ENCODE data around the gene NUCKS1.

The NUCKS1 gene

DNA sequence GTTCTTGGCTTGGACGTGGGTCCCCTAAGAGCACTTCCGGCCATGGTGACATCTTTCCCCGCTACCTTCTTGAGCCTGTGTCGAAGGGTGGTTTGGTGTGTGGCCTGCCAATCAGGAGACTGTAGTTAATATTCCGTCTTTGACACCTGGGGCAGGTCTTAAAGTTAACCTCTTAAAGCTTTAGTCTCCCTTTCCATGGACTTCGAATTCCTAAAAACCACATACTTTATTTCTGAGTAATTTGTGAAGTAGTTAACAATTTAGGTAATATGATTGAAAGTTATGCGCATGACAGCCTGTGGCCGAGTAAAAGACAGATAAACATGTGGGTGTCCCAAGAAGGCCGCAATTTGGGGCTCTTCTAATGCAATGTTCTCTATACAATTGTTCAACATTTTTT lies 35.5 kb upstream of the NUCKS1 start:
- Histone ChIP-seq H3K4me3 (ENCODE audit: low read length in 2 of 2) (no peak overlapping the region), H3K27me3 (ENCODE audit: control insufficient read depth in 1 of 2, insufficient read depth in 2 of 2, low read length in 2 of 2) (no peaks in the 10 kb centered on the region), H3K9ac (ENCODE audit: low read length in 2 of 2) (no peak overlapping the region), H3K9me3 (ENCODE audit: control insufficient read depth in 2 of 2, low read length in 2 of 2) (no peaks in the 10 kb centered on the region), H3K27ac (ENCODE audit: low read length) (no peak overlapping the region), H3K36me3 (ENCODE audit: control insufficient read depth in 2 of 2, insufficient read depth in 2 of 2, low read length in 2 of 2) (peaks cover 2 to 4% of the 10 kb centered on the region in 2 donors), H3K4me1 (ENCODE audit: control insufficient read depth, insufficient read depth, low read length) (peaks cover 8% of the 10 kb centered on the region)

DNA sequence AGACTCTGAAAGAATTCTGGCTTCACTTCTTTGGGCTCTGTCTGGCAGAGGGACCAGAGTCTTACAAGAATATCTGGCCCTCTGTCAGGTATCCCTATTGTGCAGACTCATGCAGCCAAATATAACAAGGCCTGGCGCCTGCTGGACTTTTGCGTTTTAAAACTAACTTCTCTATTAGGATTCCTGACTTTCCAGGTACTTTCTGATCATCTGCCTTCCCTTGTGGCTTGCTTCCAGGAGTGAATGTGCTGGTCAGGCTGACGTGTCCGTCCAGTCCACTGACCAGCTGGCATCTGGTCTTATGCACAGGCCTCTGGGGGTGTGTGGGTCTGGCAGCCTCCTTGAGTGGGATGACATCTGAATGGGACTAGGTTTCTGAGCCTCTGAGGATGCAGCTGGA lies 33.9 kb upstream of the NUCKS1 start:
- peaks cover 8% of the 10 kb centered on the region for H3K4me1 ChIP-seq (ENCODE audit: control insufficient read depth, insufficient read depth, low read length)
- H3K9me3 ChIP-seq (ENCODE audit: control insufficient read depth in 2 of 2, low read length in 2 of 2) = no peaks in the 10 kb centered on the region
- H3K9ac ChIP-seq (ENCODE audit: low read length in 2 of 2) = peak overlapping the region in 1 of 2 donors; percentile 58
- H3K36me3 ChIP-seq (ENCODE audit: control insufficient read depth in 2 of 2, insufficient read depth in 2 of 2, low read length in 2 of 2) = no peaks in the 10 kb centered on the region
- no peaks in the 10 kb centered on the region for H3K27me3 ChIP-seq (ENCODE audit: control insufficient read depth in 1 of 2, insufficient read depth in 2 of 2, low read length in 2 of 2)
- no peak overlapping the region for H3K4me3 ChIP-seq (ENCODE audit: low read length in 2 of 2)
- peak overlapping the region; percentile 53 for H3K27ac ChIP-seq (ENCODE audit: low read length)

DNA sequence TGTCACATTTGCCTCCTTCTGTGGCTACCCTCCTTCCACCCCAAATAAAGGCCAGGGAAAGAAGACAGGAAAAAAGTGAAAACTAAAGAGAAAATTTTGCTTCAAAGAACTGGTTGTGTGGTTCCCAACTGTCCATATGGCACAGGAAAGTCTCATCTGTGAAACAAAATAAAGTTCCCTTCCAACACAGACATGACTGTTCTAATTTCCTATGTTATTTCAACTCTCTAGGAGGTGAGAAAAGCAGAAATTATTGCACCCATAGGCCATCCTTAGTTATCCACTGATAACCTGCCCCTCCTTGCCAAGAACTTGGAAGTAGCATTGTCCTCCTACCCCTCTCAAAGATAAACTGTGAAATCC lies 33.4 kb upstream of the NUCKS1 start:
- H3K4me3 ChIP-seq (ENCODE audit: low read length in 2 of 2) = no peak overlapping the region
- H3K9ac ChIP-seq (ENCODE audit: low read length in 2 of 2) = no peak overlapping the region
- no peaks in the 10 kb centered on the region for H3K36me3 ChIP-seq (ENCODE audit: control insufficient read depth in 2 of 2, insufficient read depth in 2 of 2, low read length in 2 of 2)
- no peaks in the 10 kb centered on the region for H3K27me3 ChIP-seq (ENCODE audit: control insufficient read depth in 1 of 2, insufficient read depth in 2 of 2, low read length in 2 of 2)
- peak overlapping the region; percentile 53 for H3K27ac ChIP-seq (ENCODE audit: low read length)
- peaks cover 8% of the 10 kb centered on the region for H3K4me1 ChIP-seq (ENCODE audit: control insufficient read depth, insufficient read depth, low read length)
- no peaks in the 10 kb centered on the region for H3K9me3 ChIP-seq (ENCODE audit: control insufficient read depth in 2 of 2, low read length in 2 of 2)

DNA sequence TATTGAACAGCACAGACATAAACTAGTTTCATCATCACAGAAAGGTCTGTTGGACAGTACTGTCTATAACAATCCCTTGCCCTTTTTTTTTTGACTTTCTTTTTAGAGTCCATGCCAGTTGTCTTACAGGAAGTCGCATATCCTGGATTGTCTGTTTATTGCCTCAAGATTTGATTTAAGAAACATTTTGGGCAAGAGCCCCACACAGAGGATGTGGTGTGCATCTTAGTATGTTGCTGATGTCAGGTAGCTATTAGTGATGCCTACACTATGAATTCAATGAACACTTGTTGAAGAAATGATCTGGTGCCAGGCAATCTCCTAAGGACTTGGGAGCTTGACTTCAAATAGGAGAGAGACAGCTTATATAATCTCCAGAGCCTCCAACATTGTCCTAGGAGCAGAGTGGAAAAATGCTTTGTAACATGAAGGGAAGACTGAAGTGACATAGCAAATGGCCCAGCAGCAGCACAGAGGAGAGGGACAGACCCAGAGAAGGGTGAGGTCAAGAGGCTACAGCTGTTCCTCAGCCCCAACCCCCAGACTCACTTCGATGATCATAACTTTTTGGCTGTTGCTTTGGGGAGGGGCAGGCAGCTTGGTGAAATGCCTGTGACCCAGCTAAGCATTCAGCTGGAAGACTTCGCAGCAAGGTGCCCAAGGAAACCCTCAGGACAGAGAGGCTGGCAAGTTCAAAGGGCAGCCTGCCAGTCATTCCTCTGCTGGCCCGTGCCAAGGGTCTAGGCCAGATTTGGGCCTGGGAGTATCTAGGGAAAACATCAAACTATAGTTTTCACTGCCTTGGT lies 32.8 kb upstream of the NUCKS1 start:
- peak overlapping the region; percentile 53 for H3K27ac ChIP-seq (ENCODE audit: low read length)
- no peaks in the 10 kb centered on the region for H3K36me3 ChIP-seq (ENCODE audit: control insufficient read depth in 2 of 2, insufficient read depth in 2 of 2, low read length in 2 of 2)
- no peak overlapping the region for H3K9ac ChIP-seq (ENCODE audit: low read length in 2 of 2)
- H3K4me1 ChIP-seq (ENCODE audit: control insufficient read depth, insufficient read depth, low read length) = peaks cover 8% of the 10 kb centered on the region
- no peaks in the 10 kb centered on the region for H3K9me3 ChIP-seq (ENCODE audit: control insufficient read depth in 2 of 2, low read length in 2 of 2)
- H3K27me3 ChIP-seq (ENCODE audit: control insufficient read depth in 1 of 2, insufficient read depth in 2 of 2, low read length in 2 of 2) = no peaks in the 10 kb centered on the region
- H3K4me3 ChIP-seq (ENCODE audit: low read length in 2 of 2) = no peak overlapping the region

DNA sequence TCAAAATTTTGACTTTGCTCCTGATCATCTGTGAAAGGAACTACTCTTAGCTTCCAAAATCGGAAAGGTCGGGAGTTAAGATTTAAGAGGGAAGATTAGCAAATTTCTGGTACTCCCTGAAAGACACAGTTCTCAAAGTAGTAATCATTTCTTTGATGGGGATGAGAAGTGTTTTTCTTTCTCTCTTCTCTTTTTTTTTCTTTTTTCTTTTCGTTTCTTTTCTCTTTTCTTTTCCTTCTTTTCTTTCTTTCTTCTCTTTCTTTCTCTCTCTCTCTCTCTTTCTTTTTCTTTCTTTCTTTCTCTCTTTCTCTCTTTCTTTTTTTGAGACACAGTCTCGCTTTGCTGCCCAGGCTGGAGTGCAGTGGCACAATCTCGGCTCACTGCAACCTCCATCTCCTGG lies 30.4 kb upstream of the NUCKS1 start:
- Histone ChIP-seq H3K27ac (ENCODE audit: low read length) (no peak overlapping the region), H3K27me3 (ENCODE audit: control insufficient read depth in 1 of 2, insufficient read depth in 2 of 2, low read length in 2 of 2) (no peaks in the 10 kb centered on the region)

DNA sequence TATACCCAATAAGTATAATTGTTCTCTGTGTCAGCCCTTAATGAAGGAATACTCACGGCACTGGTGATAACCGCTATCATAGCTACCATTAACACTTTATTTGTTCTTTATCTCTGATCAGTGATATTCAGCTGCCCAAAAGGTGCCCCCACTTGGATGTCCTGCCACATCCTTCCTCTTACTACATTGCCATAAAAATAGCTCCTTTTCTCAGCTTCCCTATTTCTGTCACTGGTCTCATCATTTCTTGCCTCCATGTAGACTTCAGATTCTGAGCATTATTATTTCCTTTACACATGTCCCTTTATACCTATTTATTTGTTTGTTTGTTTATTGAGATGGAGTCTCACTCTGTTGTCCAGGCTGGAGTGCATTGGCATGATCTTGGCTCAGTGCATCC lies 28.0 kb upstream of the NUCKS1 start:
- Histone ChIP-seq H3K9ac (ENCODE audit: low read length in 2 of 2) (no peak overlapping the region), H3K9me3 (ENCODE audit: control insufficient read depth in 2 of 2, low read length in 2 of 2) (no peaks in the 10 kb centered on the region), H3K4me1 (ENCODE audit: control insufficient read depth, insufficient read depth, low read length) (peaks cover 6% of the 10 kb centered on the region), H3K4me3 (ENCODE audit: low read length in 2 of 2) (no peak overlapping the region), H3K36me3 (ENCODE audit: control insufficient read depth in 2 of 2, insufficient read depth in 2 of 2, low read length in 2 of 2) (no peaks in the 10 kb centered on the region), H3K27ac (ENCODE audit: low read length) (no peak overlapping the region), H3K27me3 (ENCODE audit: control insufficient read depth in 1 of 2, insufficient read depth in 2 of 2, low read length in 2 of 2) (no peaks in the 10 kb centered on the region)

More for the DNA sequence above, 30.4 kb upstream of the NUCKS1 start:
- Histone ChIP-seq H3K9me3 (ENCODE audit: control insufficient read depth in 2 of 2, low read length in 2 of 2) (no peaks in the 10 kb centered on the region), H3K4me3 (ENCODE audit: low read length in 2 of 2) (no peak overlapping the region), H3K9ac (ENCODE audit: low read length in 2 of 2) (no peak overlapping the region), H3K4me1 (ENCODE audit: control insufficient read depth, insufficient read depth, low read length) (peaks cover 10% of the 10 kb centered on the region), H3K36me3 (ENCODE audit: control insufficient read depth in 2 of 2, insufficient read depth in 2 of 2, low read length in 2 of 2) (no peaks in the 10 kb centered on the region)

DNA sequence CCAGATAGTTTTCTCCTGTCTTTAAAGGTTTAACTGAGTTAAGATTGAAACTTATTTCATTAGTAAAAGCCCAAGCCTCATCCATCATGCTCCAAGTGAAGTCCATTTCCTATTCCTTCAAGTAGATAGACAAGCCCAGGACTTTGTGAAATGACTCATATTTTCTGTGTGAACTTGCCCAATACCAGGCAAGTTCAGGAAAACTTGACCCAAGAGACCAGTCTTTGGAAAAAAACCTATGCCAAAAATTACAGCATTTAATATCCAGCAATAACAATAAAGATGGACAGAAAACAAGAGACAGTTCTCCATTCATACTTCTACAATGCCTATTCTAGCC lies 25.7 kb upstream of the NUCKS1 start:
- no peak overlapping the region for H3K27ac ChIP-seq (ENCODE audit: low read length)
- no peaks in the 10 kb centered on the region for H3K9me3 ChIP-seq (ENCODE audit: control insufficient read depth in 2 of 2, low read length in 2 of 2)
- peak overlapping the region; percentile 93 to 96 for H3K4me3 ChIP-seq (ENCODE audit: low read length in 2 of 2)
- no peaks in the 10 kb centered on the region for H3K27me3 ChIP-seq (ENCODE audit: control insufficient read depth in 1 of 2, insufficient read depth in 2 of 2, low read length in 2 of 2)
- H3K9ac ChIP-seq (ENCODE audit: low read length in 2 of 2) = peak overlapping the region; percentile 64 to 75
- H3K36me3 ChIP-seq (ENCODE audit: control insufficient read depth in 2 of 2, insufficient read depth in 2 of 2, low read length in 2 of 2) = no peaks in the 10 kb centered on the region
- H3K4me1 ChIP-seq (ENCODE audit: control insufficient read depth, insufficient read depth, low read length) = peaks cover 6% of the 10 kb centered on the region

DNA sequence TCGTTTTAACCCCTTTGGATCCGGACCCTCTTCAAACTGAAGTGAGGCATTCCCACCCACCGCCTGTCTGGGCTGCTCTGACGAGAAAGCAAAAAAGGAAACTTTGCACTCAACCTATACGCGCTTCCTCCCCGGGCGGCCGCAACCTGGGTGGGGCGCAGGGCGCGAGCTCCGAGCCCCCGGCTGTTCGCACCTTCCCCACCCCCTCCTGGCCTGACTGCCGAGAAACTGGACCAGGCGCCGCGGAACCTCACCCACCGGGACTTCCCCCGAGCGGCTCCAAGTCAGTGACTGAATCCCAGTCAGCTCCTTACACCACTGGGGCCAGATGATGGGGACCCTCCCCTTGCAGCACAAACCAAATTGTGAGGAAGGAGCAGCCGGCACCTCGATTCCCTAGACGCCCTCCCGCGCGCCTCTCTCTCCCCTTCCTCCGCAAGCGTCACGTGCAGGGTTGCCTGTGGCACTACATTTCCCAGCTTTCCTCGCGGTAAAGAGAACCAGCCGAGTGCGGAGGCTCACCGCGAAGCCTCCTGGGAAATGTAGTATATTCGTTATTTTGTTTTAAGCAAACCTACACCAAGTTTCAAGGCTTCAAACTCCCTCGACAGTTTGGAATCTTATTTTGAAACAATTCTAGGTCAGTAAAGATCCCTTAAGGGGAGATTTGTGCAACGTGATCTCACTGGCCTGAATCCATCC lies 25.2 kb upstream of the NUCKS1 start, which contains the start of gene RAB29:
RAB29 (minus strand) TSS at position 468 of the 702 bp plus-strand sequence. CDS start 526 bp downstream, outside the sequence.
- Histone ChIP-seq H3K9me3 (ENCODE audit: control insufficient read depth in 2 of 2, low read length in 2 of 2) (no peaks in the 10 kb centered on the region), H3K4me1 (ENCODE audit: control insufficient read depth, insufficient read depth, low read length) (peaks cover 9% of the 10 kb centered on the region), H3K27ac (ENCODE audit: low read length) (no peak within 1 kb of the TSS), H3K27me3 (ENCODE audit: control insufficient read depth in 1 of 2, insufficient read depth in 2 of 2, low read length in 2 of 2) (no peaks in the 10 kb centered on the region), H3K4me3 (ENCODE audit: low read length in 2 of 2) (peak within 1 kb of the TSS; percentile 93 to 96), H3K9ac (ENCODE audit: low read length in 2 of 2) (peak within 1 kb of the TSS; percentile 64 to 75), H3K36me3 (ENCODE audit: control insufficient read depth in 2 of 2, insufficient read depth in 2 of 2, low read length in 2 of 2) (peaks cover 0 to 3% of the 10 kb centered on the region in 2 donors)

DNA sequence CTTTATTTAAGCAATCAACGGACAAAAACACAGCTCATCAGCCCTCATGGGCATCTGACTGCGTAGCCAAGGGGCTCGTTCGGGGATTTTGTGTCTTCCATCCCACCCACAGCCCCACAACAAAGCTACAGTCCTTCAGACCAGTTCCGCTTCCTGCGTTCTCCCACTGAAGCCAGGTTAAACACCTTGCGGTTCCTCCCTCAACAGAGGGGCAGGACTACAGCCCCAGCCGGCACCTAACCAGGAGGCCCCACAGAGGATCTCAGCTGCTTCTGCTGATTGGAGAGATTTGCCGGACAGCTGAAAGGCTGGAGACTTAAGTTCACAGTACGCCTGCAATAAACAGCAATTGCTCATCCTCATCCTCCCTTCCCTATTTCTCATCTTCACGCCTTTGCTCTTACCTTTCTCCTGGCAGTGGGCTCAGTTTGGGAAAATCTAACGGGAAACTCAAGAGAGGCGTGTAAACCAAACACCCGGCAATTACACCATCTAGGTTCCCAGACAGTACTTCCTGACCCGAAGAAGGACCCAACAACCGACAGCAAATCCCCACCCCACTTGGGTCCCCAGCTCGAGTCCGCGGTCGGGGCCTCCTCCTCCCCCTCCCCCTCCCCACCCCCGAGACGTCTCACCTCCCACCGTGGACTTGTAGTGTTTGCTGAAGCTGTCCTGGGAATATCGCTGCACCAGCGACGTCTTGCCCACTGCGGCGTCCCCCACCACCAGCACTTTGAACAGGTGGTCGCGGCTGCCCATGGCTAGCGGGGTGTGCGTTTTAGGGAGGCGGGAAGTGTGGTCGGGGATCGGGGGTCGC lies 24.4 kb upstream of the NUCKS1 start:
- Histone ChIP-seq H3K27ac (ENCODE audit: low read length) (no peak overlapping the region), H3K36me3 (ENCODE audit: control insufficient read depth in 2 of 2, insufficient read depth in 2 of 2, low read length in 2 of 2) (peaks cover 0 to 3% of the 10 kb centered on the region in 2 donors), H3K4me1 (ENCODE audit: control insufficient read depth, insufficient read depth, low read length) (peaks cover 15% of the 10 kb centered on the region), H3K9me3 (ENCODE audit: control insufficient read depth in 2 of 2, low read length in 2 of 2) (no peaks in the 10 kb centered on the region), H3K9ac (ENCODE audit: low read length in 2 of 2) (peak overlapping the region; percentile 64 to 75), H3K4me3 (ENCODE audit: low read length in 2 of 2) (peak overlapping the region; percentile 93 to 96), H3K27me3 (ENCODE audit: control insufficient read depth in 1 of 2, insufficient read depth in 2 of 2, low read length in 2 of 2) (no peaks in the 10 kb centered on the region)

DNA sequence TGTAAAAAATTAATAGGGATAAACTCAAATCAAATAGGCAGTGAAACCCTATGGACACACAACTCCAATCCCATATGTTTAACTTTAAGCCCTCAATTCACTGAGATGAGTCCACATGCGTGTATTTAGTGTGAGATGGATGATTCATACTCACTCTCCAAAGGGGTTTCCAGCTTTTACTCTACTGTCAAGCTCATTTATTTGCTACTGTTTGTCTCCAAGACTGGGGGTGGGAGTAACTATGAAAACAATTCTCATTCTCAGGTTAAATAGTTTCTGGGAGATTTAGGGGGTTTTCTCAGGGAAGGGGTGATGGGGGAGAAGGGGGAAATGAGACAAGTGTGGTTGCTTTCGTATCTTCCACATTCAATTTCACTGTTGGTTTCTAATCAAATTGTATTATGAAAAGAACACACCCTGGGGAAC lies 22.6 kb upstream of the NUCKS1 start:
- Histone ChIP-seq H3K4me1 (ENCODE audit: control insufficient read depth, insufficient read depth, low read length) (peaks cover 16% of the 10 kb centered on the region), H3K9ac (ENCODE audit: low read length in 2 of 2) (no peak overlapping the region), H3K27me3 (ENCODE audit: control insufficient read depth in 1 of 2, insufficient read depth in 2 of 2, low read length in 2 of 2) (no peaks in the 10 kb centered on the region), H3K36me3 (ENCODE audit: control insufficient read depth in 2 of 2, insufficient read depth in 2 of 2, low read length in 2 of 2) (peaks cover 0 to 3% of the 10 kb centered on the region in 2 donors), H3K4me3 (ENCODE audit: low read length in 2 of 2) (no peak overlapping the region), H3K9me3 (ENCODE audit: control insufficient read depth in 2 of 2, low read length in 2 of 2) (no peaks in the 10 kb centered on the region), H3K27ac (ENCODE audit: low read length) (no peak overlapping the region)

Measured in stomach smooth muscle (tissue), 2 donors.